HEK293T (cell line): ENCODE results near the gene ZNF138.

ENCODE experiments used
- ARNT ChIP-seq: fragments of 450-650 bp; IDR thresholded peaks from 2 replicates; pipeline ENCODE4 v1.6.1; 2017; ENCODE audit warnings: mild to moderate bottlenecking
- BHLHE40 ChIP-seq: fragments of 450-650 bp; IDR thresholded peaks from 2 replicates; pipeline ENCODE4 v1.6.1; 2016; ENCODE audit warnings: mild to moderate bottlenecking, moderate library complexity, borderline replicate concordance
- ELF4 ChIP-seq: fragments of 450-650 bp; IDR thresholded peaks from 2 replicates; pipeline ENCODE4 v1.6.1; 2017; ENCODE audit warnings: antibody characterized with exemption
- FOXK2 ChIP-seq: fragments of 450-650 bp; IDR thresholded peaks from 2 replicates; pipeline ENCODE4 v1.6.1; 2016; ENCODE audit warnings: mild to moderate bottlenecking
- LEF1 ChIP-seq: fragments of 450-650 bp; IDR thresholded peaks from 2 replicates; pipeline ENCODE4 v1.6.1; 2017; ENCODE audit warnings: mild to moderate bottlenecking, borderline replicate concordance
- SP1 ChIP-seq: fragments of 450-650 bp; IDR thresholded peaks from 2 replicates; pipeline ENCODE4 v1.6.1; 2017
- TARDBP ChIP-seq: fragments of 450-650 bp; IDR thresholded peaks from 2 replicates; pipeline ENCODE4 v1.6.1; 2016

DNA sequence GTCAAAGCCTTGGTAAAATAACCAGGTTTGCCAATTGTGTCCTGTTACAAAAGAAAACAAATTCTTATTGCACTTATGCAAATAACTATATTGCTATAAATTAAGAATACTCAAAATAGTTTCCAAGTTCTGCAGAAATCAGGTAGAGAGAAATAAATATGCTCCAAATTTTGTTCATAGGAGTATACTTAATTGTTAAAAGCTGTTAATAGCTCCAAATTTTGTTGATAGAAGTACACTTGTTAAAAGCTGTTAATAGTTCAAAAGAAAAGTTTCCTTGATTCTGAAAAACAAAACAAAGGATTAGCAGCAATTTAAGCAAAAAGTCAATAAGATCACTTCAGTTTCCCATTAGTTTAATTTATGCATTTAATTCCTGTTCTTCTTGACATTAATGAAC, 46.4 kb upstream of the ZNF138 start:
- no peak for TF ChIP-seq FOXK2
- TF ChIP-seq ARNT, result no peak
- no peak for TF ChIP-seq SP1
- TF ChIP-seq LEF1, result no peak
- no peak for TF ChIP-seq ELF4
- TF ChIP-seq TARDBP, result no peak
- TF ChIP-seq BHLHE40, result no peak
